Measurements from ENCODE around the gene CCDC92. TPM values are rescaled to one million over a fixed set of nuclear protein-coding genes. Genes with fewer than 3 reads are reported as not detected.

The CCDC92 gene
- total RNA-seq: 1 to 10 TPM; 4.8 to 5.0 TPM

GRCh38 chr12:123972457-123973401, at the start of gene CCDC92, which contains the start of gene ZNF664:
Gene CCDC92, minus strand, starts transcription at chr12:123972831. Its CDS starts 28,526 bp downstream, at chr12:123944305.
Gene ZNF664, plus strand, starts transcription at chr12:123973215. Its CDS starts 38,930 bp downstream, at chr12:124012145.
- peak; percentile 95 for DNase-seq
- Mint-ChIP-seq H3K27me3 (no peaks in the 10 kb centered on the region), H3K9me3 (no peaks in the 10 kb centered on the region), H3K36me3 (peaks cover 13% of the 10 kb centered on the region), H3K4me3 (peak within 1 kb of the TSS; percentile 92), H3K27ac (peak within 1 kb of the TSS; percentile 81), H3K4me1 (peaks cover 30% of the 10 kb centered on the region)

DNA sequence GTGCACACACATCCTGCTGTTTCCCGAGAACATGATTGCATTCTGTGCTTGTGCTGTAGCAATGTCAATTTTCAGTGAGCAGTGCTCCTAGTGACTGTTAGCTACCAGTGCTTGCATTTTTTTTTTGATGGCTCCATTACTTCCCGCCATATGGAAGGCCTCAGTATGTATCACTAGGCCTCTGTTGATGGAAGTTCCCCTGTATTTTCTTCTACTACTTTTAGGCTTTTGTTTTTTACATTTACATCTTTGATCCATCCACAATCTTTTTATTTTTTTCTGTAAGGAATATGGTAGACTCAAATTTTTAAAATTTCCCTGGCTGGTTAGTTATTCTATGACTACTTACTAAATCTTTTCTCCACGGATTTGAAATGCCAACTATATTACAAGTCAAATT, 49.5 kb upstream of the CCDC92 start:
- H3K36me3 Mint-ChIP-seq: no peaks in the 10 kb centered on the region
- DNase-seq: no peak
- no peaks in the 10 kb centered on the region for H3K27me3 Mint-ChIP-seq
- H3K4me1 Mint-ChIP-seq: no peaks in the 10 kb centered on the region
- H3K4me3 Mint-ChIP-seq: no peak overlapping the region
- no peaks in the 10 kb centered on the region for H3K9me3 Mint-ChIP-seq
- H3K27ac Mint-ChIP-seq: no peak overlapping the region

DNA sequence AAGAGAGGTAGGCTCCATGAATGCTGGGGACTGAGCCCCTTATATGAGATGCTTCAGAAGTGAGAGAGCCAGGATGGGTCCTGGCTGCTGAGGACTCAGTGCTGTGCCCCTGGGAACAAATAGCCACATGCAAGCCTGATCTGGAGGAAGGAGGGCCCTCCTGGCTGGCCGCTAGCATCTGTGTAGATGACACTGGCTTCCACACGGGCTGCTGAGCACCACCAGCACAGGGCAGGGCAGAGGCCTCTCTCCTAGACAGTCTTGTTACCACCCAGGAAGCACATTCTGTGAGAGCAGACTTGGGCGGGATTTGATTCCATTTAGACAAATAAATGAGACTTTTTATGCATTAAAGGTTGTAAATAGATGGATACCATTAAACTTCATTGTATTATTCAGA, 48.4 kb upstream of the CCDC92 start:
- no peak for DNase-seq
- Mint-ChIP-seq H3K9me3 (no peaks in the 10 kb centered on the region), H3K27ac (no peak overlapping the region), H3K36me3 (no peaks in the 10 kb centered on the region), H3K27me3 (no peaks in the 10 kb centered on the region), H3K4me1 (peaks cover 2% of the 10 kb centered on the region), H3K4me3 (no peak overlapping the region)

GRCh38 chr12:124020514-124020949, 47.9 kb upstream of the CCDC92 start:
- H3K9me3 Mint-ChIP-seq: no peaks in the 10 kb centered on the region
- H3K4me1 Mint-ChIP-seq: peaks cover 2% of the 10 kb centered on the region
- no peaks in the 10 kb centered on the region for H3K36me3 Mint-ChIP-seq
- no peak for DNase-seq
- no peak overlapping the region for H3K27ac Mint-ChIP-seq
- H3K27me3 Mint-ChIP-seq: no peaks in the 10 kb centered on the region
- no peak overlapping the region for H3K4me3 Mint-ChIP-seq

DNA sequence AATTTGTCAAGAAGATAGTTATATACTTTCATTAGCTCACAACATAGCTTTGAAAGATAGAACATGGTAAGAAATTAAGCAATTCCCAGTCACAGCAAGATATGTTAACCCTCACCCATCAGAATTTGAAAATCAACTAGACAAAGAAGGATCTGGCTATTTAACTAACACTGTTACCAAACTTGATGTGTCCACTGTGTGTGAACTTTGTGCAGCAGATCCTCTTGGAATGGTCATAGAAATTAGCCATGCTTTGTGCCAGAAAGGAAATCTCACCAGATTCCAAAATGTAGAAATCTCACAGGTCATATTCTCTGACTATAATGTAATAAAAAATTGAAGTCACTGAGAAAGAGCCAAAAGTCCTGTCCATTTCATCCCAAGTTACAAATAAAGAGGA, 46.5 kb upstream of the CCDC92 start:
- no peaks in the 10 kb centered on the region for H3K9me3 Mint-ChIP-seq
- peaks cover 3% of the 10 kb centered on the region for H3K36me3 Mint-ChIP-seq
- no peak for DNase-seq
- no peak overlapping the region for H3K4me3 Mint-ChIP-seq
- no peaks in the 10 kb centered on the region for H3K27me3 Mint-ChIP-seq
- H3K4me1 Mint-ChIP-seq: peaks cover 5% of the 10 kb centered on the region
- no peak overlapping the region for H3K27ac Mint-ChIP-seq

GRCh38 chr12:124018539-124018938, 45.9 kb upstream of the CCDC92 start:
- Mint-ChIP-seq H3K27me3 (no peaks in the 10 kb centered on the region), H3K27ac (no peak overlapping the region), H3K4me3 (no peak overlapping the region), H3K9me3 (no peaks in the 10 kb centered on the region), H3K4me1 (peaks cover 5% of the 10 kb centered on the region), H3K36me3 (peaks cover 3% of the 10 kb centered on the region)
- DNase-seq: no peak

- Mint-ChIP-seq H3K36me3 (peaks cover 12% of the 10 kb centered on the region), H3K27ac (no peak overlapping the region), H3K4me1 (peaks cover 9% of the 10 kb centered on the region), H3K27me3 (no peaks in the 10 kb centered on the region), H3K9me3 (no peaks in the 10 kb centered on the region), H3K4me3 (no peak overlapping the region)
- DNase-seq: no peak
Observed at GRCh38 chr12:124017064-124017463, 44.4 kb upstream of the CCDC92 start.

GRCh38 chr12:124015494-124016461, 43.1 kb upstream of the CCDC92 start:
- no peaks in the 10 kb centered on the region for H3K27me3 Mint-ChIP-seq
- DNase-seq: no peak
- H3K4me3 Mint-ChIP-seq: no peak overlapping the region
- no peaks in the 10 kb centered on the region for H3K9me3 Mint-ChIP-seq
- H3K36me3 Mint-ChIP-seq: peaks cover 19% of the 10 kb centered on the region
- peaks cover 9% of the 10 kb centered on the region for H3K4me1 Mint-ChIP-seq
- no peak overlapping the region for H3K27ac Mint-ChIP-seq

- H3K27me3 Mint-ChIP-seq: no peaks in the 10 kb centered on the region
- no peak overlapping the region for H3K4me3 Mint-ChIP-seq
- H3K36me3 Mint-ChIP-seq: peaks cover 24% of the 10 kb centered on the region
- H3K4me1 Mint-ChIP-seq: peaks cover 16% of the 10 kb centered on the region
- H3K27ac Mint-ChIP-seq: no peak overlapping the region
- DNase-seq: no peak
- no peaks in the 10 kb centered on the region for H3K9me3 Mint-ChIP-seq
Observed at GRCh38 chr12:124013073-124013472, 40.4 kb upstream of the CCDC92 start.

GRCh38 chr12:124011435-124012115, 38.9 kb upstream of the CCDC92 start:
- no peak overlapping the region for H3K4me3 Mint-ChIP-seq
- H3K9me3 Mint-ChIP-seq: no peaks in the 10 kb centered on the region
- H3K4me1 Mint-ChIP-seq: peaks cover 29% of the 10 kb centered on the region
- no peak overlapping the region for H3K27ac Mint-ChIP-seq
- DNase-seq: no peak
- H3K36me3 Mint-ChIP-seq: peaks cover 32% of the 10 kb centered on the region
- no peaks in the 10 kb centered on the region for H3K27me3 Mint-ChIP-seq

DNA sequence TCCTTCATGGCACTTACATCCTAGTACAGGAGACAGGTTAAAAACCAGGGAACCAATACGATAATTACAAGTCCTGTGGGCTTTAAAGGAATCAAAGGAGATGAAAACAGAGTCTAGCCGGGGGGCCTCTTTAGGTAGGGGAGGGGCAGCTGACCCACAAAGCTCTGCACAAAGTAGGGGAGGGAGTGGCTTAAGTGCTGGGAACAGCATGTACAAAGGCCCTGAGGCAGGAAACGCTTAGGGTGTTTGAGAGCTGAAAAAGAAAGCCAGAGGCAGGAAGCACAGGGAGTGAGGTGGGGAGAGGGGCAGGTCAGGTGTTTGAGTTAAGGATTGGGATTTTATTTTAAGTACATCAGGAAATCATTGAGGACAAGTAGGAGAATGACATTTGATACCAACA, 38.1 kb upstream of the CCDC92 start:
- Mint-ChIP-seq H3K27ac (no peak overlapping the region), H3K36me3 (peaks cover 37% of the 10 kb centered on the region), H3K27me3 (no peaks in the 10 kb centered on the region), H3K4me3 (no peak overlapping the region), H3K4me1 (peaks cover 36% of the 10 kb centered on the region), H3K9me3 (no peaks in the 10 kb centered on the region)
- no peak for DNase-seq

DNA sequence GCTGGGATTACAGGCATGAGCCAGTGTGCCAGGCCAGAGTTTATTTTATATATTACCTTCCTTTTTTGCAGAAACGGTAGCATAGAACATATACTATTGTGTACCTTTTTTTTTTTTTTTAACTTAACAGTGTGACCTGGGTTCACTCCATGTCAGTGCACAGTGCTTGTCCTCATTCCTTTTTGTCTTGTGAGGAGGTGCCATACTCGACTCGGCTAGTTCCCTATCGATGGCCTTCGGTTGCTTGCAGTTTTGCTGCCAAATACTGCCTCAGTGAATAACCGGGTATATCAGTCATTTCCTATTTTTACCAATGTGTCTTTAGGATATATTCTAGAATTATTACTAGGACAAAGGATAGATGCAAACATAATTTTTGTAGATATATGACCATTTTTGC, 37.1 kb upstream of the CCDC92 start:
- no peak overlapping the region for H3K27ac Mint-ChIP-seq
- DNase-seq: no peak
- no peak overlapping the region for H3K4me3 Mint-ChIP-seq
- H3K4me1 Mint-ChIP-seq: peaks cover 39% of the 10 kb centered on the region
- no peaks in the 10 kb centered on the region for H3K27me3 Mint-ChIP-seq
- H3K9me3 Mint-ChIP-seq: no peaks in the 10 kb centered on the region
- peaks cover 39% of the 10 kb centered on the region for H3K36me3 Mint-ChIP-seq

GRCh38 chr12:124008595-124008994, 36.0 kb upstream of the CCDC92 start:
- H3K4me3 Mint-ChIP-seq: no peak overlapping the region
- peaks cover 36% of the 10 kb centered on the region for H3K36me3 Mint-ChIP-seq
- H3K27me3 Mint-ChIP-seq: no peaks in the 10 kb centered on the region
- peaks cover 36% of the 10 kb centered on the region for H3K4me1 Mint-ChIP-seq
- no peak for DNase-seq
- no peak overlapping the region for H3K27ac Mint-ChIP-seq
- H3K9me3 Mint-ChIP-seq: no peaks in the 10 kb centered on the region

DNA sequence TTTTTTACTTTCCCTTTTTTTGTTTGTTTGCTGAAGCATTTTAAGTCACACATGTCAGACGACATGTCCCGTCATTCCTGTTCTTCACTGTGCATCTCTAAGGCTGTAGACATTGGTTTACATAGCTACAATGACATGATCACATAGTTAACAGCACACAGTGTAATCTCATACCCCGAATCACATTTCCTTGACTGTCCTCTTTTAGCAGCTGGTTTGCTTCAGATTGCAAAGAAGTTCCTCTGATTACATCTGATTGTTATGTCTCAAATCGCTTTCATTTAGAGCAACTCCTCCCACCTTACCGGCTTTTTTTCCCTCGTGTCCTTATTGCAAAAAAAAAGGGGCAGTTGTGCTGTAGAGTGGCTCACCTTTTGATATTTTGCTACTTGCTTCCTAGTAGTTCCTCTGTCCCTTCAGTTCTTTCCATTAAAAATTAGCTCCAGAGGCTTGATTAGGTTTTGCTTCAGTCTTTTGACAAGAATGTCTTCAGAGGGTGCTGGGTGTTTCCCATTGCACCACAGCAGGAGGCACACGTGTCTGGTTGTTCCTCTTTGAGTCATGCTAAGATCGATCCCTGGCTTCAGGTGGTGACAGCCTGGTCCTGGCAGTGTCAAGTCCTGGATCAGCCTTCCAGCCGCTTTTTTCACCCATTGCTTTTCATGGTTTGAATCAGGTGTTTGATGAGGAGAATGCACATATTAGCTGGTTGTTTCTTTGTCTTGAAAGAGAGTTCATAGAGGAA, 35.4 kb upstream of the CCDC92 start:
- DNase-seq: no peak
- H3K4me1 Mint-ChIP-seq: peaks cover 32% of the 10 kb centered on the region
- H3K36me3 Mint-ChIP-seq: peaks cover 30% of the 10 kb centered on the region
- no peaks in the 10 kb centered on the region for H3K27me3 Mint-ChIP-seq
- H3K9me3 Mint-ChIP-seq: no peaks in the 10 kb centered on the region
- H3K27ac Mint-ChIP-seq: peak overlapping the region; percentile 35
- H3K4me3 Mint-ChIP-seq: peak overlapping the region; percentile 3

Measured in activated naive CD8-positive, alpha-beta T cell treated with anti-CD3 and anti-CD28 coated beads for 36 hours (primary cell).